WTC11 (cell line): ENCODE results near the gene FTCD. TPM values are rescaled to one million over a fixed set of nuclear protein-coding genes. Genes with fewer than 3 reads are reported as not detected.

Experiments used
- ATAC-seq: fragments of 200-7000 bp; cut with Tn5 transposase; 2 replicates; pipeline ENCODE4 v1.10.0; 2021; ENCODE audit warnings: mild to moderate bottlenecking, moderate library complexity
- CTCF ChIA-PET: fragments of 300-600 bp; sonication (Branson Sonifier 250); formaldehyde crosslinking; loops from one replicate; lab custom pipeline; 2021; ENCODE audit warnings: antibody characterized with exemption; lab: Charles Lee
- POLR2A ChIA-PET: fragments of 350-600 bp; sonication (Branson Sonifier 250); formaldehyde crosslinking; loops from one replicate; lab custom pipeline; 2021; ENCODE audit warnings: antibody characterized with exemption; lab: Charles Lee
- DNase-seq: peaks from one replicate; pipeline ENCODE4 v3.0.0; 2021; ENCODE audit warnings: low spot score
- H3K27ac Mint-ChIP-seq: 2 replicates; pipeline ENCODE4 v1.8.0; 2021; ENCODE audit warnings: mixed read lengths
- H3K27me3 Mint-ChIP-seq: 2 replicates; pipeline ENCODE4 v1.8.0; 2021; ENCODE audit warnings: low read depth, mild to moderate bottlenecking, moderate library complexity, mixed read lengths
- H3K36me3 Mint-ChIP-seq: 2 replicates; pipeline ENCODE4 v1.8.0; 2021; ENCODE audit warnings: mixed read lengths
- H3K4me1 Mint-ChIP-seq: 2 replicates; pipeline ENCODE4 v1.8.0; 2022; ENCODE audit warnings: mixed read lengths
- H3K4me3 Mint-ChIP-seq: 2 replicates; pipeline ENCODE4 v1.8.0; 2021; ENCODE audit warnings: mild to moderate bottlenecking, moderate library complexity, mixed read lengths
- H3K9me3 Mint-ChIP-seq: 2 replicates; pipeline ENCODE4 v1.8.0; 2021; ENCODE audit warnings: mixed read lengths
- ATF2 ChIP-seq: sonication (generic); formaldehyde crosslinking; IDR thresholded peaks from 2 replicates; pipeline ENCODE4 v1.8.1; 2022; ENCODE audit warnings: low read depth, missing genetic modification reagents, borderline replicate concordance
- CDX4 ChIP-seq: fragments of 250-450 bp; sonication (Bioruptor Pico); IDR thresholded peaks from 2 replicates; pipeline ENCODE4 v1.9.0; 2021; ENCODE audit warnings: moderate library complexity, mild to moderate bottlenecking, inconsistent platforms, borderline replicate concordance
- CTCF ChIP-seq: fragments of 200-600 bp; IDR thresholded peaks from 2 replicates; pipeline ENCODE4 v1.8.0; 2022; ENCODE audit warnings: antibody characterized with exemption
- E2F4 ChIP-seq: sonication (generic); formaldehyde crosslinking; IDR thresholded peaks from 2 replicates; pipeline ENCODE4 v1.8.1; 2022; ENCODE audit warnings: low read depth, mild to moderate bottlenecking, moderate library complexity, missing genetic modification reagents, borderline replicate concordance
- ESRRA ChIP-seq: sonication (generic); formaldehyde crosslinking; IDR thresholded peaks from 2 replicates; pipeline ENCODE4 v1.8.1; 2022; ENCODE audit warnings: mild to moderate bottlenecking, missing genetic modification reagents, borderline replicate concordance
- ETV6 ChIP-seq: sonication (generic); formaldehyde crosslinking; IDR thresholded peaks from 2 replicates; pipeline ENCODE4 v1.8.1; 2022; ENCODE audit warnings: mild to moderate bottlenecking, missing genetic modification reagents
- FOXJ3 ChIP-seq: sonication (generic); formaldehyde crosslinking; IDR thresholded peaks from 2 replicates; pipeline ENCODE4 v1.9.0; 2021; ENCODE audit warnings: missing genetic modification reagents, mild to moderate bottlenecking, borderline replicate concordance
- JAZF1 ChIP-seq: fragments of 250-450 bp; sonication (Bioruptor Pico); IDR thresholded peaks from 2 replicates; pipeline ENCODE4 v1.9.0; 2021; ENCODE audit warnings: moderate library complexity, mild to moderate bottlenecking, inconsistent platforms
- JUN ChIP-seq: sonication (generic); formaldehyde crosslinking; IDR thresholded peaks from 2 replicates; pipeline ENCODE4 v1.8.0; 2023; ENCODE audit warnings: mild to moderate bottlenecking, missing genetic modification reagents
- NFATC4 ChIP-seq: fragments of 250-450 bp; sonication (Bioruptor Pico); IDR thresholded peaks from 2 replicates; pipeline ENCODE4 v1.9.0; 2021; ENCODE audit warnings: mild to moderate bottlenecking
- SMAD4 ChIP-seq: sonication (generic); formaldehyde crosslinking; IDR thresholded peaks from 2 replicates; pipeline ENCODE4 v1.8.0; 2022; ENCODE audit warnings: mild to moderate bottlenecking, missing genetic modification reagents
- SP1 ChIP-seq: sonication (generic); formaldehyde crosslinking; conservative IDR thresholded peaks from 2 replicates; pipeline ENCODE4 v1.8.1; 2022; ENCODE audit warnings: missing genetic modification reagents
- TCF7 ChIP-seq: sonication (generic); formaldehyde crosslinking; IDR thresholded peaks from 2 replicates; pipeline ENCODE4 v1.8.0; 2022; ENCODE audit warnings: mild to moderate bottlenecking, low read depth, missing genetic modification reagents, moderate library complexity
- TEAD4 ChIP-seq: sonication (generic); formaldehyde crosslinking; IDR thresholded peaks from 2 replicates; pipeline ENCODE4 v1.8.0; 2022; ENCODE audit warnings: mild to moderate bottlenecking, missing genetic modification reagents
- USF1 ChIP-seq: sonication (generic); formaldehyde crosslinking; IDR thresholded peaks from 2 replicates; pipeline ENCODE4 v1.8.0; 2022; ENCODE audit warnings: mild to moderate bottlenecking, missing genetic modification reagents
- ZBTB21 ChIP-seq: sonication (generic); formaldehyde crosslinking; IDR thresholded peaks from 2 replicates; pipeline ENCODE4 v1.8.1; 2023; ENCODE audit warnings: mild to moderate bottlenecking, missing genetic modification reagents, borderline replicate concordance
- ZNF138 ChIP-seq: sonication (generic); formaldehyde crosslinking; conservative IDR thresholded peaks from 2 replicates; pipeline ENCODE4 v1.8.1; 2022; ENCODE audit warnings: mild to moderate bottlenecking, moderate library complexity, missing genetic modification reagents
- ZNF219 ChIP-seq: sonication (generic); formaldehyde crosslinking; IDR thresholded peaks from 2 replicates; pipeline ENCODE4 v1.8.0; 2023; ENCODE audit warnings: missing genetic modification reagents, mild to moderate bottlenecking, borderline replicate concordance
- ZNF232 ChIP-seq: sonication (generic); formaldehyde crosslinking; IDR thresholded peaks from 2 replicates; pipeline ENCODE4 v1.8.0; 2022; ENCODE audit warnings: mild to moderate bottlenecking, missing genetic modification reagents
- ZNF416 ChIP-seq: fragments of 250-450 bp; sonication (Bioruptor Pico); IDR thresholded peaks from 2 replicates; pipeline ENCODE4 v1.9.0; 2021; ENCODE audit warnings: mild to moderate bottlenecking, inconsistent platforms
- ZNF425 ChIP-seq: fragments of 250-450 bp; sonication (Bioruptor Pico); conservative IDR thresholded peaks from 2 replicates; pipeline ENCODE4 v1.9.0; 2021; ENCODE audit warnings: mild to moderate bottlenecking
- total RNA-seq: library from RNA; stranded (reverse); gene quantifications from 3 replicates; pipeline ENCODE4 v1.2.3, GENCODE V29; 2021

FTCD gene
- total RNA-seq, 1 experiment from 2014 or later = 6.1 TPM

GRCh38 chr21:46135782-46136395 lies 19.5 kb downstream of the FTCD start (continued):
- no peak for TF ChIP-seq JAZF1
- no peak for TF ChIP-seq ZNF219 (CRISPR knock-in tag)
- no peak for TF ChIP-seq CTCF
- no peak for TF ChIP-seq USF1
- no peak for TF ChIP-seq FOXJ3 (CRISPR knock-in tag)
- TF ChIP-seq NFATC4 (CRISPR knock-in tag) = no peak

GRCh38 chr21:46131838-46132651 lies 23.3 kb downstream of the FTCD start:
- peaks cover 5% of the 10 kb centered on the region; the same call in 1 of the 2 replicates for H3K36me3 Mint-ChIP-seq
- DNase-seq (no peak), ATAC-seq (no peak)
- peaks cover 3% of the 10 kb centered on the region; the same call in 1 of the 2 replicates for H3K4me1 Mint-ChIP-seq
- POLR2A ChIA-PET = interaction anchor here (0.5 kb wide), 1 partner anchor 248 kb away, joined by 5 read pairs; no protein-coding TSS in a partner anchor
- no peak overlapping the region for H3K4me3 Mint-ChIP-seq
- H3K27me3 Mint-ChIP-seq = no peaks in the 10 kb centered on the region; the same call in 1 of the 2 replicates
- no peak overlapping the region for H3K27ac Mint-ChIP-seq
- H3K9me3 Mint-ChIP-seq = no peaks in the 10 kb centered on the region
- TF ChIP-seq ATF2 (no peak), ZNF425 (CRISPR knock-in tag) (no peak), TCF7 (CRISPR knock-in tag) (no peak), CDX4 (no peak), ZNF232 (CRISPR knock-in tag) (no peak), JUN (no peak), ZNF219 (CRISPR knock-in tag) (no peak), ZNF416 (CRISPR knock-in tag) (no peak), ZBTB21 (CRISPR knock-in tag) (no peak), ESRRA (no peak), ZNF138 (CRISPR knock-in tag) (no peak), E2F4 (CRISPR knock-in tag) (no peak), ETV6 (no peak), SP1 (CRISPR knock-in tag) (no peak), TEAD4 (CRISPR knock-in tag) (no peak), SMAD4 (CRISPR knock-in tag) (no peak)
- CTCF ChIA-PET = interaction anchor here (1.6 kb wide), 1 partner anchor 11 kb away, joined by 3 read pairs; no protein-coding TSS in a partner anchor
